ENCODE measurements around the gene TMEM132D. TPM values are rescaled to one million over a fixed set of nuclear protein-coding genes. Genes with fewer than 3 reads are reported as not detected.
A peak's percentile ranks its signal among the peaks of the same experiment; 100 is the strongest.

TMEM132D gene
- total and polyA plus RNA-seq, 2 of the 8 experiments (the other 6 are each of a cell fraction or from before 2014, with no cell fraction given) = 3.5 to 10.1 TPM

DNA sequence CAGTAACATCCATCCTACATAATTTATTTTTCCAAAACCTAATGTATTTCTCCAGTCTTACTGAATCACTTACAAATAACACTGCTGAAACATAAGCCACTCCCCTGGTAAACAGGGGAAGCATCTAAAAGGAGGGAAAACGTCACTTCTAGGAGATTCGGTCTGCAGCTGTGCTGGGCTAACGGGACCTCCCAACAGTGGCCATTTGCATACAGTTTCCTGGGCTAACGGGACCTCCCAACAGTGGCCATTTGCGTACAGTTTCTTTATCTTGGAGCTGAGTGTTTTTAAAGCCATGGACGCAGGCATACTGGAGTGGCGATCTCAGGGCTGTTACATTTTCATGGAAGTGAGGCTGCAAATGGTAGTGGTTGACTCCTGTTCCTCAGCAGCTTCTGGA lies 242.9 kb downstream of the TMEM132D start (continued):
- TF ChIP-seq CHD7 (IDR thresholded peaks at IDR 0.05; ENCODE audit: insufficient replicate concordance, low read length) (no peak), NANOG (IDR thresholded peaks at IDR 0.05; ENCODE audit: insufficient read depth, low read depth, low read length, poor library complexity, severe bottlenecking) (no peak), RBBP5 (IDR thresholded peaks at IDR 0.05; ENCODE audit: borderline replicate concordance, low read depth, low read length) (no peak), FOSL1 (IDR thresholded peaks at IDR 0.05; ENCODE audit: insufficient read depth, low read depth, low read length) (no peak), RXRA (IDR thresholded peaks at IDR 0.05; ENCODE audit: insufficient read depth, low read depth, low read length) (no peak), KDM1A (IDR thresholded peaks at IDR 0.05; ENCODE audit: borderline replicate concordance, low read length) (no peak), YY1 (IDR thresholded peaks at IDR 0.05; ENCODE audit: low read depth, low read length) (0 out of 2 replicates have a peak, but pooled peaks have one; percentile 41), E2F6 (IDR thresholded peaks at IDR 0.05) (no peak)

Data from H1 (cell line).